ENCODE data around the gene MCF2L2. TPM values are rescaled to one million over a fixed set of nuclear protein-coding genes. Genes with fewer than 3 reads are reported as not detected.
A peak's percentile ranks its signal among the peaks of the same experiment; 100 is the strongest.

Gene MCF2L2
- total and polyA plus RNA-seq, 2 donors from 2014 or later = 0.32 to 1.7 TPM

DNA sequence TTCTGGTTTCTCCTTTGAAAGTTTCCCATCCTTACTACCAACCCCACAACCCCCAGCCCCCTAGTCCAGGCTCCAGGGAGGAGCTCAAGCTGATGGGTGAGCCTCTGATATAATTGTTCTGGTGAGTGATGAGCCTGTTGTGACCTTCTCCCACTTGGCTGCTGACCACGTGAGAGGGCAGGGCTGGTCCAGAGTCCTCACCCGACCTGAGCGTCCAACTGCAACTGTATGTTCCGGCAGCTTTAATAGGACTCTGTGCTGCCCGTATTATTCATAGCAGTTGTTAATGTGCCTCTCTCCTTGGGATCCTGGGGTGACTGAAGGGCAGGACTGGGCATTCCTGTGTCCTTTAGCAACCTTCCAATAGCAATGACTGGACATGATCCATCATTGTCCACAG lies 119.1 kb downstream of the MCF2L2 start:
- DNase-seq = no peak

DNA sequence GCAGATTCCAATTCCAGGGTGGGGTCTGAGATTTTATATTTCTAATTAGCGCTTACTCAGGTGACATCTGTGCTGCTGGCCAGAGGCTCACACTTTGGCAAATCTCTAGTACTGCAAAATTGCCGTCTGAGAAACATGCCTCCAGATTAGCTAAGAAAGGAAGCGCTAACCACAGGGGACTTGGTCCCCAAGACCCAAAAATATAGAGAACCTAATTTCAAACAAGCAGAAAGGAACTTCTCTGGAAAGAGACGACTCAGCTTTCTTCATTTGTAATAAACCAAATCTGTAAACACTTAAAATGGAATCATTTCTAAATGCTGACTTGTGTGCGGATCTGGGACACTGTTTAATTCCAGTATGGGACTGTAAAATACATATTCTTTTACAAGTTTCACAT lies 119.7 kb downstream of the MCF2L2 start:
- Histone ChIP-seq H3K27me3 (ENCODE audit: control insufficient read depth, insufficient read depth, low read length) (no peaks in the 10 kb centered on the region), H3K4me3 (ENCODE audit: low read length in 3 of 3) (no peak overlapping the region), H3K36me3 (ENCODE audit: control insufficient read depth in 2 of 3, insufficient read depth in 3 of 3, low read length in 3 of 3) (no peaks in the 10 kb centered on the region), H3K27ac (ENCODE audit: low read depth in 2 of 2, low read length in 2 of 2) (no peak overlapping the region), H3K9me3 (ENCODE audit: control insufficient read depth in 2 of 3, insufficient read depth in 1 of 3, low read length in 3 of 3) (no peaks in the 10 kb centered on the region), H3K9ac (ENCODE audit: low read length in 3 of 3) (no peak overlapping the region), H3K4me1 (ENCODE audit: control insufficient read depth in 2 of 3, insufficient read depth in 2 of 3, low read depth in 1 of 3, low read length in 3 of 3) (peaks cover 0 to 21% (median 7%) of the 10 kb centered on the region in 3 donors)
- intact Hi-C loops (cut with DNase I) = no loop called here
- DNase-seq (no peak), FAIRE-seq (no peak)
- TF ChIP-seq, protein P1, sequence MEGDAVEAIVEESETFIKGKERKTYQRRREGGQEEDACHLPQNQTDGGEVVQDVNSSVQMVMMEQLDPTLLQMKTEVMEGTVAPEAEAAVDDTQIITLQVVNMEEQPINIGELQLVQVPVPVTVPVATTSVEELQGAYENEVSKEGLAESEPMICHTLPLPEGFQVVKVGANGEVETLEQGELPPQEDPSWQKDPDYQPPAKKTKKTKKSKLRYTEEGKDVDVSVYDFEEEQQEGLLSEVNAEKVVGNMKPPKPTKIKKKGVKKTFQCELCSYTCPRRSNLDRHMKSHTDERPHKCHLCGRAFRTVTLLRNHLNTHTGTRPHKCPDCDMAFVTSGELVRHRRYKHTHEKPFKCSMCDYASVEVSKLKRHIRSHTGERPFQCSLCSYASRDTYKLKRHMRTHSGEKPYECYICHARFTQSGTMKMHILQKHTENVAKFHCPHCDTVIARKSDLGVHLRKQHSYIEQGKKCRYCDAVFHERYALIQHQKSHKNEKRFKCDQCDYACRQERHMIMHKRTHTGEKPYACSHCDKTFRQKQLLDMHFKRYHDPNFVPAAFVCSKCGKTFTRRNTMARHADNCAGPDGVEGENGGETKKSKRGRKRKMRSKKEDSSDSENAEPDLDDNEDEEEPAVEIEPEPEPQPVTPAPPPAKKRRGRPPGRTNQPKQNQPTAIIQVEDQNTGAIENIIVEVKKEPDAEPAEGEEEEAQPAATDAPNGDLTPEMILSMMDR (IDR thresholded peaks at IDR 0.05; ENCODE audit: borderline replicate concordance, extremely low read depth, insufficient read depth) = no peak

More for the DNA sequence above, 119.1 kb downstream of the MCF2L2 start:
- H3K27me3 ChIP-seq (ENCODE audit: control insufficient read depth, insufficient read depth, low read length) = no peaks in the 10 kb centered on the region
- intact Hi-C loops (cut with DNase I) = no loop called here
- H3K9ac ChIP-seq (ENCODE audit: low read length in 3 of 3) = no peak overlapping the region
- no peak for FAIRE-seq
- H3K36me3 ChIP-seq (ENCODE audit: control insufficient read depth in 2 of 3, insufficient read depth in 3 of 3, low read length in 3 of 3) = no peaks in the 10 kb centered on the region
- no peak overlapping the region for H3K4me3 ChIP-seq (ENCODE audit: low read length in 3 of 3)
- H3K9me3 ChIP-seq (ENCODE audit: control insufficient read depth in 2 of 3, insufficient read depth in 1 of 3, low read length in 3 of 3) = no peaks in the 10 kb centered on the region
- H3K27ac ChIP-seq (ENCODE audit: low read depth in 2 of 2, low read length in 2 of 2) = peak overlapping the region in 1 of 2 donors; percentile 43
- peaks cover 0 to 21% (median 7%) of the 10 kb centered on the region in 3 donors for H3K4me1 ChIP-seq (ENCODE audit: control insufficient read depth in 2 of 3, insufficient read depth in 2 of 3, low read depth in 1 of 3, low read length in 3 of 3)
- TF ChIP-seq, protein P1 (IDR thresholded peaks at IDR 0.05; ENCODE audit: borderline replicate concordance, extremely low read depth, insufficient read depth) = no peak

DNA sequence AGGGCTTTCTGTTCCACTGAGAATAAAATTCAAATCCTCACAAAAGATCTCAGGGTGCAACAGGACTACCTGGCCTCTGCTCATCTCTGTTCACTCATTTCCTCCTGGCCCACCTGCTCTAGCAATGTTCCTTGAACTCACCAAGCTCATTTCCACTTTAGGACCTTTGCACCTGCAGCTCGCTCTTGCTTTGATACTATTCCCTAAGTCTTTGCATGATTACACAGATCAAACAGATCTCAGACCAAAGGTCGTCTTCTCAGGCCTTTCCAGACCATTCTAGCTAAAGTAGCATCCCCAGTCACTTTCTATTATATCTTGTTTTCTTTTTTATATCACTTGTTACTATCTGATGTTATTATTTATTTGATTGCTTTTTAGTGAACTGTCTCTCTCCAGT lies 120.7 kb downstream of the MCF2L2 start:
- FAIRE-seq = no peak
- no peak overlapping the region for H3K9ac ChIP-seq (ENCODE audit: low read length in 3 of 3)

More for the DNA sequence above, 120.7 kb downstream of the MCF2L2 start:
- H3K27me3 ChIP-seq (ENCODE audit: control insufficient read depth, insufficient read depth, low read length) = no peaks in the 10 kb centered on the region
- TF ChIP-seq, protein P1 (IDR thresholded peaks at IDR 0.05; ENCODE audit: borderline replicate concordance, extremely low read depth, insufficient read depth) = no peak
- H3K4me3 ChIP-seq (ENCODE audit: low read length in 3 of 3) = no peak overlapping the region
- no peaks in the 10 kb centered on the region for H3K36me3 ChIP-seq (ENCODE audit: control insufficient read depth in 2 of 3, insufficient read depth in 3 of 3, low read length in 3 of 3)
- H3K27ac ChIP-seq (ENCODE audit: low read depth in 2 of 2, low read length in 2 of 2) = peak overlapping the region; percentile 23 to 45
- H3K4me1 ChIP-seq (ENCODE audit: control insufficient read depth in 2 of 3, insufficient read depth in 2 of 3, low read depth in 1 of 3, low read length in 3 of 3) = peaks cover 0 to 21% (median 7%) of the 10 kb centered on the region in 3 donors
- no peak for DNase-seq
- H3K9me3 ChIP-seq (ENCODE audit: control insufficient read depth in 2 of 3, insufficient read depth in 1 of 3, low read length in 3 of 3) = no peaks in the 10 kb centered on the region
- intact Hi-C loops (cut with DNase I) = no loop called here

All from kidney (tissue), 14 donors.